Measurements from ENCODE around the gene VWA8. TPM values are rescaled to one million over a fixed set of nuclear protein-coding genes. Genes with fewer than 3 reads are reported as not detected.
A peak's percentile ranks its signal among the peaks of the same experiment; 100 is the strongest.

VWA8 gene
- polyA plus RNA-seq, 1 donor from 2014 or later: 3.7 TPM

- H3K9me3 Mint-ChIP-seq: peaks cover 0 to 16% (median 0%) of the 10 kb centered on the region in 3 donors
- H3K36me3 Mint-ChIP-seq: peaks cover 23% of the 10 kb centered on the region
Measured at GRCh38 chr13:41945926-41946325, 15.0 kb downstream of the VWA8 start.

GRCh38 chr13:41944635-41945397, 16.1 kb downstream of the VWA8 start:
- Mint-ChIP-seq H3K4me3 (no peak overlapping the region), H3K36me3 (peaks cover 25% of the 10 kb centered on the region), H3K9me3 (peaks cover 0 to 16% (median 0%) of the 10 kb centered on the region in 3 donors), H3K27me3 (no peaks in the 10 kb centered on the region), H3K4me1 (peaks cover 0 to 3% (median 1%) of the 10 kb centered on the region in 3 donors), H3K27ac (no peak overlapping the region)

More at GRCh38 chr13:41945926-41946325, 15.0 kb downstream of the VWA8 start:
- Mint-ChIP-seq H3K27me3 (no peaks in the 10 kb centered on the region), H3K27ac (no peak overlapping the region), H3K4me1 (peaks cover 0 to 3% (median 1%) of the 10 kb centered on the region in 3 donors), H3K4me3 (no peak overlapping the region)

- Mint-ChIP-seq H3K27ac (no peak overlapping the region), H3K36me3 (peaks cover 23% of the 10 kb centered on the region), H3K4me1 (peaks cover 0 to 3% (median 1%) of the 10 kb centered on the region in 3 donors), H3K27me3 (no peaks in the 10 kb centered on the region), H3K4me3 (no peak overlapping the region), H3K9me3 (peaks cover 0 to 16% (median 0%) of the 10 kb centered on the region in 3 donors)
Measured at GRCh38 chr13:41944229-41944628, 16.7 kb downstream of the VWA8 start.

GRCh38 chr13:41942462-41943094, 18.3 kb downstream of the VWA8 start:
- Mint-ChIP-seq H3K9me3 (peaks cover 0 to 16% (median 0%) of the 10 kb centered on the region in 3 donors), H3K27ac (no peak overlapping the region), H3K4me3 (no peak overlapping the region), H3K36me3 (peaks cover 19% of the 10 kb centered on the region), H3K27me3 (no peaks in the 10 kb centered on the region), H3K4me1 (peaks cover 0 to 2% (median 1%) of the 10 kb centered on the region in 3 donors)

GRCh38 chr13:41941174-41941573, 19.7 kb downstream of the VWA8 start:
- Mint-ChIP-seq H3K27me3 (no peaks in the 10 kb centered on the region), H3K36me3 (peaks cover 11% of the 10 kb centered on the region), H3K4me1 (peaks cover 0 to 1% (median 0%) of the 10 kb centered on the region in 3 donors), H3K9me3 (peaks cover 0 to 5% (median 0%) of the 10 kb centered on the region in 3 donors), H3K27ac (no peak overlapping the region), H3K4me3 (no peak overlapping the region)

- H3K4me1 Mint-ChIP-seq: peaks cover 0 to 1% (median 0%) of the 10 kb centered on the region in 3 donors
- H3K4me3 Mint-ChIP-seq: no peak overlapping the region
- H3K36me3 Mint-ChIP-seq: peaks cover 7% of the 10 kb centered on the region
- H3K27ac Mint-ChIP-seq: no peak overlapping the region
- no peaks in the 10 kb centered on the region for H3K27me3 Mint-ChIP-seq
- peaks cover 0 to 2% (median 0%) of the 10 kb centered on the region in 3 donors for H3K9me3 Mint-ChIP-seq
Measured at GRCh38 chr13:41939398-41939797, 21.5 kb downstream of the VWA8 start.

GRCh38 chr13:41938918-41939317, 22.0 kb downstream of the VWA8 start:
- H3K27ac Mint-ChIP-seq: no peak overlapping the region
- H3K9me3 Mint-ChIP-seq: peaks cover 0 to 6% (median 0%) of the 10 kb centered on the region in 3 donors
- peaks cover 0 to 1% (median 0%) of the 10 kb centered on the region in 3 donors for H3K4me1 Mint-ChIP-seq

GRCh38 chr13:41937388-41937787, 23.5 kb downstream of the VWA8 start:
- Mint-ChIP-seq H3K9me3 (peaks cover 0 to 6% (median 0%) of the 10 kb centered on the region in 3 donors), H3K36me3 (peaks cover 7% of the 10 kb centered on the region), H3K27ac (no peak overlapping the region), H3K4me3 (no peak overlapping the region), H3K27me3 (no peaks in the 10 kb centered on the region), H3K4me1 (peaks cover 1 to 4% (median 3%) of the 10 kb centered on the region in 3 donors)

More at GRCh38 chr13:41938918-41939317, 22.0 kb downstream of the VWA8 start:
- Mint-ChIP-seq H3K4me3 (no peak overlapping the region), H3K36me3 (peaks cover 7% of the 10 kb centered on the region), H3K27me3 (no peaks in the 10 kb centered on the region)

GRCh38 chr13:41935501-41935900, 25.4 kb downstream of the VWA8 start:
- H3K36me3 Mint-ChIP-seq: peaks cover 10% of the 10 kb centered on the region
- H3K4me1 Mint-ChIP-seq: peaks cover 1 to 6% (median 4%) of the 10 kb centered on the region in 3 donors
- H3K4me3 Mint-ChIP-seq: no peak overlapping the region
- no peaks in the 10 kb centered on the region for H3K27me3 Mint-ChIP-seq
- H3K9me3 Mint-ChIP-seq: peaks cover 0 to 6% (median 0%) of the 10 kb centered on the region in 3 donors
- no peak overlapping the region for H3K27ac Mint-ChIP-seq

- Mint-ChIP-seq H3K4me3 (no peak overlapping the region), H3K36me3 (peaks cover 10% of the 10 kb centered on the region), H3K27me3 (no peaks in the 10 kb centered on the region), H3K27ac (no peak overlapping the region), H3K4me1 (peaks cover 1 to 6% (median 4%) of the 10 kb centered on the region in 3 donors), H3K9me3 (peaks cover 0 to 6% (median 0%) of the 10 kb centered on the region in 3 donors)
Measured at GRCh38 chr13:41934994-41935393, 25.9 kb downstream of the VWA8 start.

- H3K27ac Mint-ChIP-seq: no peak overlapping the region
Measured at GRCh38 chr13:41934120-41934519, 26.8 kb downstream of the VWA8 start.

GRCh38 chr13:41931337-41931736, 29.6 kb downstream of the VWA8 start:
- no peak overlapping the region for H3K27ac Mint-ChIP-seq
- no peaks in the 10 kb centered on the region for H3K27me3 Mint-ChIP-seq
- H3K9me3 Mint-ChIP-seq: peaks cover 1 to 6% (median 2%) of the 10 kb centered on the region in 3 donors
- peak overlapping the region in 1 of 4 donors; percentile 44 for H3K4me3 Mint-ChIP-seq
- peaks cover 6 to 11% (median 9%) of the 10 kb centered on the region in 3 donors for H3K4me1 Mint-ChIP-seq
- peaks cover 11% of the 10 kb centered on the region for H3K36me3 Mint-ChIP-seq

More at GRCh38 chr13:41934120-41934519, 26.8 kb downstream of the VWA8 start:
- peaks cover 8% of the 10 kb centered on the region for H3K36me3 Mint-ChIP-seq
- peaks cover 3 to 6% (median 4%) of the 10 kb centered on the region in 3 donors for H3K4me1 Mint-ChIP-seq
- no peak overlapping the region for H3K4me3 Mint-ChIP-seq
- peaks cover 0 to 6% (median 0%) of the 10 kb centered on the region in 3 donors for H3K9me3 Mint-ChIP-seq
- H3K27me3 Mint-ChIP-seq: no peaks in the 10 kb centered on the region

- Mint-ChIP-seq H3K36me3 (peaks cover 20% of the 10 kb centered on the region), H3K4me3 (no peak overlapping the region), H3K27me3 (no peaks in the 10 kb centered on the region), H3K27ac (no peak overlapping the region), H3K4me1 (peaks cover 6 to 11% (median 9%) of the 10 kb centered on the region in 3 donors), H3K9me3 (peaks cover 2 to 11% (median 5%) of the 10 kb centered on the region in 3 donors)
Measured at GRCh38 chr13:41930154-41930553, 30.8 kb downstream of the VWA8 start.

- H3K27me3 Mint-ChIP-seq: no peaks in the 10 kb centered on the region
- peaks cover 26% of the 10 kb centered on the region for H3K36me3 Mint-ChIP-seq
- H3K27ac Mint-ChIP-seq: no peak overlapping the region
- peaks cover 4 to 14% (median 13%) of the 10 kb centered on the region in 3 donors for H3K9me3 Mint-ChIP-seq
- peak overlapping the region in 1 of 4 donors; percentile 33 for H3K4me3 Mint-ChIP-seq
- H3K4me1 Mint-ChIP-seq: peaks cover 11 to 20% (median 15%) of the 10 kb centered on the region in 3 donors
Measured at GRCh38 chr13:41928323-41928722, 32.6 kb downstream of the VWA8 start.

GRCh38 chr13:41925014-41925413, 35.9 kb downstream of the VWA8 start:
- peaks cover 11 to 26% (median 22%) of the 10 kb centered on the region in 3 donors for H3K4me1 Mint-ChIP-seq
- peak overlapping the region in 1 of 3 donors; percentile 75 for H3K27ac Mint-ChIP-seq
- no peak overlapping the region for H3K4me3 Mint-ChIP-seq
- no peaks in the 10 kb centered on the region for H3K27me3 Mint-ChIP-seq
- H3K36me3 Mint-ChIP-seq: peaks cover 30% of the 10 kb centered on the region
- peaks cover 4 to 15% (median 14%) of the 10 kb centered on the region in 3 donors for H3K9me3 Mint-ChIP-seq

All from IgD-negative memory B cell (primary cell).